ENCODE measurements around the gene ALDH3B1.

The ALDH3B1 gene

DNA sequence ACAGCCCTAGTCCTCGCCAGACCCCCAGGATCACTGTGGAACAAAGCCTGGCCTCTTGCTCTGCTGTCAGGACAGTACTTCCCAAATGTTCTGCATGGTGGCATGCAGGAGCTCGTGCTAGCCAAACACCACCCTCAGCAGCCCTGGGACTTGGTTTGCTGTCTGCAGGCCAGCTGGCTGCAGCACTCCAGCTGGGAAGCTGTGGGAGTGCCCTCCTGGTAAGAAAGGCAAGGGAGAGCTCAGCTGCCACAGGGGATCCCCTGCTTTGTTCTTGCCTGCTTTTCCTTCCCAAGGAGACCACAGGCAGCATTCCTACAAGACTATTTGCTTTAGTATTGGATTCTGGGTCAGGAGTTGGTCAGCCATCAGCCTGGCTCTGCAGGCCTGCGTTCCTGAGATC is 56.6 kb downstream of the ALDH3B1 start:
- TF ChIP-seq, protein P1, sequence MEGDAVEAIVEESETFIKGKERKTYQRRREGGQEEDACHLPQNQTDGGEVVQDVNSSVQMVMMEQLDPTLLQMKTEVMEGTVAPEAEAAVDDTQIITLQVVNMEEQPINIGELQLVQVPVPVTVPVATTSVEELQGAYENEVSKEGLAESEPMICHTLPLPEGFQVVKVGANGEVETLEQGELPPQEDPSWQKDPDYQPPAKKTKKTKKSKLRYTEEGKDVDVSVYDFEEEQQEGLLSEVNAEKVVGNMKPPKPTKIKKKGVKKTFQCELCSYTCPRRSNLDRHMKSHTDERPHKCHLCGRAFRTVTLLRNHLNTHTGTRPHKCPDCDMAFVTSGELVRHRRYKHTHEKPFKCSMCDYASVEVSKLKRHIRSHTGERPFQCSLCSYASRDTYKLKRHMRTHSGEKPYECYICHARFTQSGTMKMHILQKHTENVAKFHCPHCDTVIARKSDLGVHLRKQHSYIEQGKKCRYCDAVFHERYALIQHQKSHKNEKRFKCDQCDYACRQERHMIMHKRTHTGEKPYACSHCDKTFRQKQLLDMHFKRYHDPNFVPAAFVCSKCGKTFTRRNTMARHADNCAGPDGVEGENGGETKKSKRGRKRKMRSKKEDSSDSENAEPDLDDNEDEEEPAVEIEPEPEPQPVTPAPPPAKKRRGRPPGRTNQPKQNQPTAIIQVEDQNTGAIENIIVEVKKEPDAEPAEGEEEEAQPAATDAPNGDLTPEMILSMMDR (IDR thresholded peaks at IDR 0.05): no peak

DNA sequence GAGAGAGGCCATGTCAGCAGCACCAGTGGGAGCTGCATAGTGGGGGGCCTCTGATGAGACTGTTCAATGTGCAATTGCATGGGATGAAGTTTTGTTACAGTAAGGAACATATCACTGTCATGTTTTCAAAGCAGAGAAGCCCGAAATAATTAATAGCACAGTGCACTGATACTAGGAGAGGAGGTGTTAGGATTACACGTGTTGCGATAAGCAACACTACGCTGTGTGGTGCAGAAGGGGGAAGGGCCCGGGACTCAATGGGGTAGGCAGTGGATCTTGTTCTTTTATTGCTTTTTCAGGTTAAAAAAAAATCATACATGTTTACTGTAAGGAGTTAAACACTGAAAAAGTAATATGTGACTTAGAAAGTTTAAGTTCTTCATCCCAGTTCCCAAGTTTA is 57.9 kb downstream of the ALDH3B1 start:
- TF ChIP-seq, protein P1 (IDR thresholded peaks at IDR 0.05): no peak

DNA sequence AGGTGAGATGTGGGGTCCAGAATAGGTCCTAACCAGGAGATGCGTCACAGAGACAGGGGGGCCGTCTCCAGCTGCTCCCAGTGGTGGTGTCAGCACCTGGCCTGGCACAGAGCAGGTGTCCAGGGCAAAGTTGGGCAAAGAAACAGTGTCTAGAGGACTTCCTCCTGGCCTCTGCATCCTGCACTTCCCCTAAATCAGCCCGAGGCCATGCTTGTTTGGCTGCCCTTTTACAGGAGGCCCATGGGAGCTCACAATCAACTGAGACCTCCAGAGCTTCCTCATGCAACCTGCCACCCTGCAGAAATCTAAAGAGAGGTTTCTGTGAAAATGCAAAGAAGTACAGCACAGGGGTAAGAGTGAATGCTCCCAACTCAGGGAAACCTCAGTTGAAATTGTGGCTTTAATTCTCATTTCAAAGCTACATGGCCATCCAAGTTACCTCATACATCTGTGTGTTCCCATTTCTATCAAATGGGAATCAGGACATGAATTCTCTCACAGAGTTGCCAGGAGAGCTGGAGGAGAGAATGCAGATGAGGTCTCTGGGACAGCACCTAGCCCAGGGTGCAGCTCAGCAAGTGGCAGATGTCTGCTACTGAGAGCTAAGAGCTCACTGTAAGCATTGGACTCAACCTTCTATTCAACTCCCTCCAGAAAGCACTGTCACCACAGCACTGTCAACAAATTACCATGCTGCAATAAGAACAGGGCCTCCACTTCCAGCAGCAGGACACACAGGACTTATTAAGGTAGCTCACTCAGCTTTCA is 61.3 kb downstream of the ALDH3B1 start:
- TF ChIP-seq, protein P1 (IDR thresholded peaks at IDR 0.05): no peak

DNA sequence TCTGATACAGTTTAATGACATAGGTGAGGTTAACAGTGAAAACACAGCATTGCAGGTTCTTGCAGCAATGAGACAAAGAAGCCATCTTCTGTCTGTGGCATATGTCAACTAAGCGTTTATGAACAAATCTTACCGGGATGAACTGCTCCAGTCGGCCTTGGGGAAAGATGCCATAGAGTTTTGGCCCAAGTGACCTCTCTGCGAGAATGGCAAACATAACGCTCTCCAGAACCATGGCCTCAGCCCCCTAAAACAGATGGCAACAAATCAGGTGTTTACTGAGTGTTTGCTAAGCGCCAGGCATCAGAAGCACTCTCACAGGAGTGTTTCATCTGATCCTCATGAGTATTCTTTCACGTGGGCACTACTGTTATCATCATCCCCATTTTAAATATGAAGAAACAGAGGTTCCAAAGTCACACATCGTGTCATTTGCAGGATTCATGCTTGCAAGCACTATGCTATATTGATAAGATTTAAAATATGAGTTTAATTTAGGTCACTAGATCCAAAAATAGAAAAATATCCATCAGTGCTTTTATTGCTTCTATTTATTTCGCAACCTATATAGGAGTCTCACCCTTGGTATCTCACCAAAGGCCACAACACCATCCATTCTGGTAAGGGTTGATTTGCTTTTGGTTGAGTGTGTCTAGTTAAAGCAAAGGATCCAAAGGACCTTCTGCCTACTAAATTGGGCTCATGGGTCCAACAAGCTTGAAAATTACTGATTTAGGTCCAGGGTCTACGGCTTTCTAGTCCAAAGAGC is 64.6 kb downstream of the ALDH3B1 start:
- TF ChIP-seq, protein P1 (IDR thresholded peaks at IDR 0.05): no peak

DNA sequence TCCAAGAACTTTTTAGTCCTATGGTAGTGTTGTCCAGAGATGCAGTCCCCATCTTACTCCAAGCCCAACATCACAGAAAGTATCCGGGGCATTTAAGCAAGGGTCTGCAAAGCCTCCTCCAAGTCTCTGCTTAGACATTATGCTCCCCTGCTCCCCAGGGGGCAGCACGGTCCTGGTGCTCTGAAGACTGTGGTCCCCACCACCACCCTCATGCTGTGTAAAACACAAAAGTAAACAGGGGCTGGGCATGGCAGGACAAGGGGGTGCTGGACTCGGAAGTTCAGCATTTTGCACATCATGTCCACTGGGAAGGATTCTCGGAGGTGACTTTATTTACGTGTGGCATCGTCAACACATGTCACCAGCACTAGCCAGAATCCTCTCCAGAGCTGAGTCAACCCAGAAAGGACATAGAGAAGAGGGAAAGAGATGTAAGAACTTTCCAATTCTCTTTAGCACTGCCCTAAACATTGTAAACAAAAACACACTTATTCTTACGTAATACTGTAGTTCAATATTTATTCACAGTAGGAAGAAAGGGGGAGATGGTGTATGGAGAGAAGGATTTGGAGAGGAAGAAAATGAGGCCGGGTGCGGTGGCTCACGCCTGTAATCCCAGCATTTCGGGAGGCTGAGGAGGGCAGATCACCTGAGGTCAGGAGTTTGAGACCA is 66.4 kb downstream of the ALDH3B1 start:
- TF ChIP-seq, protein P1 (IDR thresholded peaks at IDR 0.05): no peak; the same call in 1 of the 2 replicates

DNA sequence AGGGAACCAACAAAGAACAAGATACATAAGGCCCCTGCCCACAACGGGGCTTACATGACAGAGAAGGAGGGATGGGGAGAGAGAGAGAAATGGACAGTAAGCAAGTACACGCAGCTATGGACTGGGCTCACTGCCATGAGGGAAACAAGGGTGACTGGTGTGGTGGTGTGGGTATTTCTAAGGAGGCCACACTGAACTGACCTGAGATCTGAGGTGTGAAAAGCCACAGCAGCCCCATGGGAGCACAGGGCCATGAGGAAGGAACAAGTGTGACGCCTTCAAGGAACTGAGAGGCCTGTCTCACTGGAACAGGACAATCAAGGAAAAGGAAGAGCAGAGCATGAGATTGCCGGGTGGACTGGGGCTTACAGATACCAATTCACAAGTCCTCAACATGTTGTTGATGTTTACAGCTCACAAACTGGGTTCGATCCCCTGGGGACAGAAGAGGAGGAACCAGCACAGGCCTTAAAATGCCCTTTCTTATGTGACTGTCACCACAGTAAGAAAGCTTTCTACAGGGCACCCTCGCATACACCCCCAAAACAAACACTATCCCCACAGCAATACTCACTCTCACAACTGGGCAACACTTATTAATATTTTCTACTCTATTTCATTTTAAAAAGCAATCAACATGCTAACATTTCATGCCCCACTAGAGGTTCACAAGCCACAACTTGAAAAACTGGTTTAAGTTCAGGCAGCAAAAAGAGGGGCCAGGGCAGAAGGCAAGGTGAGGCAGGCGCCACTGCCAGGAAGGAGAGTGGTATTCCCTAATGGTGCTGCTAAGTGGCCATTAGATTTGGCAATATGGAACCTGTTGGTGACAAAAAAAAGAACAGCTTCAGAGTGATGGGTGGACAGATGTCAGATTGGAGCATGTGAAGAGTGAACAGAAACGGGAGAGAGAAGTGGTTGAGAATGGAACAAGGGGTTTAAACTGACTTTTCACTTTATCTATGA is 67.8 kb downstream of the ALDH3B1 start:
- TF ChIP-seq, protein P1 (IDR thresholded peaks at IDR 0.05): no peak
